Aorta (tissue), 5 donors: ENCODE results near the gene CDC42BPG. TPM values are rescaled to one million over a fixed set of nuclear protein-coding genes. Genes with fewer than 3 reads are reported as not detected.
A peak's percentile ranks its signal among the peaks of the same experiment; 100 is the strongest.

Experiments
- ATAC-seq: fragments of 200-7000 bp; cut with Tn5 transposase; one replicate; pipeline ENCODE4 v1.9.1; 2022; ENCODE audit warnings: moderate library complexity; ENCODE audit not compliant: low FRiP score
- DNase-seq, 2 donors: peaks; one replicate each; pipeline ENCODE4 v3.0.0-alpha.2; 2020
- H3K27ac ChIP-seq, 2 donors: one replicate each; pipeline ENCODE4 v1.5.1; 2013; ENCODE audit warnings: low read length in 2 of 2, mild to moderate bottlenecking in 2 of 2, moderate library complexity in 2 of 2, control low read depth in 1 of 2, inconsistent platforms in 1 of 2, low read depth in 1 of 2
- H3K27me3 ChIP-seq, 2 donors: one replicate each; pipeline ENCODE4 v1.6.1; 2013; ENCODE audit warnings: control low read depth in 1 of 2, low read length in 1 of 2, mild to moderate bottlenecking in 1 of 2, moderate library complexity in 1 of 2; ENCODE audit not compliant: insufficient read depth in 2 of 2, control insufficient read depth in 1 of 2
- H3K36me3 ChIP-seq, 2 donors: one replicate each; pipeline ENCODE4 v1.6.1; 2013; ENCODE audit warnings: control low read depth in 1 of 2, low read length in 1 of 2, mild to moderate bottlenecking in 1 of 2; ENCODE audit not compliant: insufficient read depth in 2 of 2, control insufficient read depth in 1 of 2
- H3K4me1 ChIP-seq, 2 donors: one replicate each; pipeline ENCODE4 v1.6.1; 2013; ENCODE audit warnings: low read length in 2 of 2, control low read depth in 1 of 2, mild to moderate bottlenecking in 1 of 2, moderate library complexity in 1 of 2; ENCODE audit not compliant: insufficient read depth in 2 of 2, control insufficient read depth in 1 of 2
- H3K4me3 ChIP-seq, 2 donors: one replicate each; pipeline ENCODE4 v1.5.1; 2013; ENCODE audit warnings: low read length in 2 of 2, control low read depth in 1 of 2, mild to moderate bottlenecking in 1 of 2
- H3K9me3 ChIP-seq: one replicate; pipeline ENCODE4 v1.6.1; 2013; ENCODE audit warnings: mild to moderate bottlenecking, low read length; ENCODE audit not compliant: control insufficient read depth
- WGBS, 2 donors: extraction: QIAGEN DNeasy Blood & Tissue Kit; methylation state at CpG; one replicate each; pipeline ENCODE4 v1.1.7; 2013; 5-methylcytosine and 5-hydroxymethylcytosine counted together
- intact Hi-C, 2 donors: fragments of 100-400 bp; cut with DNase I; formaldehyde crosslinking; loops; one replicate each; pipeline versions ENCODE4 v1.14.2 to v1.15.0; 2022
- polyA plus RNA-seq, 2 donors: library from polyadenylated mRNA; stranded (reverse); fragments of 200-250 nt; gene quantifications; one replicate each; pipeline ENCODE4 v1.2.3, GENCODE V29; 2013
- total RNA-seq, 2 donors: library from RNA; stranded (reverse); fragmentation: NEBNext Ultra II Directional; extraction: Animal tissue kit (Norgen Biotek cat#: 25700); gene quantifications; one replicate each; pipeline ENCODE4 v1.2.1, GENCODE V29; 2021
- donor health status: healthy with polysubstance abuse.
- donor health status: Bipolar disorder and iron deficiency.
- donor health status: DM: no; HTN: no; CAD: no.
- donor health status: DM: no; HTN: no; CAD: no.
- donor health status: DM: yes; HTN: yes; CAD: no.

CDC42BPG gene
- total and polyA plus RNA-seq, 4 donors = 0.29 to 6.0 (median 0.86) TPM

- intact Hi-C loops = no loop called here
- Histone ChIP-seq H3K27ac (no peak overlapping the region), H3K27me3 (no peaks in the 10 kb centered on the region), H3K9me3 (no peaks in the 10 kb centered on the region), H3K36me3 (no peaks in the 10 kb centered on the region), H3K4me1 (no peaks in the 10 kb centered on the region), H3K4me3 (no peak overlapping the region)
- DNase-seq (no peak), ATAC-seq (no peak)
- WGBS, 2 donors = 69% methylated on average over 9 of the region's 9 CpGs
These were observed 44.5 kb upstream of the CDC42BPG start for GRCh38 chr11:64888729-64889511.

- Histone ChIP-seq H3K36me3 (no peaks in the 10 kb centered on the region), H3K27me3 (no peaks in the 10 kb centered on the region), H3K4me1 (no peaks in the 10 kb centered on the region), H3K27ac (no peak overlapping the region), H3K4me3 (no peak overlapping the region), H3K9me3 (no peaks in the 10 kb centered on the region)
- 69 to 70% methylated on average over 8 of the region's 8 CpGs for WGBS, 2 donors
- ATAC-seq (no peak), DNase-seq (no peak)
- intact Hi-C loops = no loop called here
These were observed 43.9 kb upstream of the CDC42BPG start for GRCh38 chr11:64888406-64888728.

GRCh38 chr11:64887757-64888405 is 43.4 kb upstream of the CDC42BPG start:
- H3K36me3 ChIP-seq = no peaks in the 10 kb centered on the region
- ATAC-seq (peak; percentile 92), DNase-seq (peak; percentile 86 to 95)
- 14% methylated on average over 32 to 34 of the region's 34 CpGs for WGBS, 2 donors
- H3K27ac ChIP-seq = no peak overlapping the region
- no peak overlapping the region for H3K4me3 ChIP-seq
- no peaks in the 10 kb centered on the region for H3K27me3 ChIP-seq
- intact Hi-C loops = no loop called here
- no peaks in the 10 kb centered on the region for H3K4me1 ChIP-seq
- no peaks in the 10 kb centered on the region for H3K9me3 ChIP-seq

GRCh38 chr11:64887234-64887756 is 42.8 kb upstream of the CDC42BPG start:
- ATAC-seq (no peak), DNase-seq (no peak)
- Histone ChIP-seq H3K9me3 (no peaks in the 10 kb centered on the region), H3K27ac (no peak overlapping the region), H3K4me3 (no peak overlapping the region), H3K36me3 (no peaks in the 10 kb centered on the region), H3K27me3 (no peaks in the 10 kb centered on the region), H3K4me1 (no peaks in the 10 kb centered on the region)
- 74 to 79% methylated on average over 8 of the region's 8 CpGs for WGBS, 2 donors
- intact Hi-C loops = no loop called here

DNA sequence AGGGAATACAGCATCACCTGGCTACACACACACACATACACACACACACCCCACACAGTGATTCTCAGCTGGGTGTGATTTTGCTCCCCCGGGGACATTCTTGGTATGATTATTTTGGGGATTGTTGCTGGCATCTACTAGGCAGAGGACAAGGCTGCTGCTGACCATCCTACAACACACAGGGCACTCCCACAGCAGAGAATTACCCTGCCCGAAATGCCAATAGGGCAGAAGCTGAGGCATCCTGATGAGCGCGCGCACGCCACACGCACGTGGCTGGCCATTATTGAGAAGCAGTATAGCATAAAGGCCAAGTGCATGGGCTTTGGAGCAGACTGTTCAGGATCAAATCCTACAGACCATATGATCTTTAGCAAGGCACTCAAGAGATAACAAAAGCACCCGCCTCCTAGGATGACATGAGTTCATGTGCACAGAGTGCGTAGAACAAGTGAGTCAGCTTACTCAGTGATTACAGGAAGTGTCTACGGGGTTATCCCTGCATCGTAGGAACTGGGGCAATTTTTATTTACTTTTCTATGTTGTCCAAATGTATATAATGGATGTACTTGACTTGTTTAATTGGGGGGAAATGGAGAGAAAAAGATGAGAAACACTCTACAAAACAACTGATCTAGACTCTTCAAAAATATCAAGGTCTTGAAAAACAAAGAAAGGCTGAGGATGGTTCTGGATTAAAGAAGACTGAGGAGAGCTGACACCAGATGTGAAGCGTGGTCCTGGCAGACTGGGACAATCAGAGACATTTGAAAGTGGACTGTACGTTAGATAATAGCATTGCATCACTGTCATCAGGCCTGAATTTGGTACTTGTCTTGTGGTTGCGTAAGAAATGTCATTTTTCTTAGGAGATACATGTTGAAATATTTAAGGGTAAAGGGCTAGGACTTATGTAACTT is 41.2 kb upstream of the CDC42BPG start:
- ATAC-seq (no peak), DNase-seq (no peak)
- WGBS, 2 donors = 87 to 92% methylated on average over 15 of the region's 15 CpGs
- Histone ChIP-seq H3K36me3 (no peaks in the 10 kb centered on the region), H3K27me3 (no peaks in the 10 kb centered on the region), H3K27ac (no peak overlapping the region), H3K9me3 (no peaks in the 10 kb centered on the region), H3K4me3 (no peak overlapping the region), H3K4me1 (no peaks in the 10 kb centered on the region)
- intact Hi-C loops = no loop called here

DNA sequence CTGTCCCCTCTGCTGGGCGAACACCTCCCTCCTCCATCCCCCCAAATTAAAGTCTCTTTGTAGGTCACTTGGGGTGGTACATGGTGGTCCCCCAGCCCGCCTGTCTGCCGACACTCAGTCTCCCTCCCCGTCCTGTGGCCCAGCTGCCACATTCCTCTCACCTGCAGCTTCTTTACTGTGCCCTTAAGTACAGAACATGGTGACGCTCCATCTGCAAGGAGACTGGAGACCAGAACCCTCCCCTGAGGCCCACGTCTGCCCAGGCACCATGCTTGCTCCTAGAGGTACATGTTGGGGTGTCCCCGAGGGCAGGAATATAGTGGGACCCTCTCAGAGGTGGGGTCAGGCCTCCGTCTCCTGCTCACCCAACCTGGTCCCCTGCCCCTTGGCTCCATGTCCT is 39.6 kb upstream of the CDC42BPG start:
- no peaks in the 10 kb centered on the region for H3K9me3 ChIP-seq
- ATAC-seq (no peak), DNase-seq (no peak)
- no peak overlapping the region for H3K4me3 ChIP-seq
- 92 to 94% methylated on average over 8 of the region's 8 CpGs for WGBS, 2 donors
- no peaks in the 10 kb centered on the region for H3K4me1 ChIP-seq
- no peaks in the 10 kb centered on the region for H3K27me3 ChIP-seq
- H3K27ac ChIP-seq = no peak overlapping the region
- intact Hi-C loops = no loop called here
- H3K36me3 ChIP-seq = no peaks in the 10 kb centered on the region

DNA sequence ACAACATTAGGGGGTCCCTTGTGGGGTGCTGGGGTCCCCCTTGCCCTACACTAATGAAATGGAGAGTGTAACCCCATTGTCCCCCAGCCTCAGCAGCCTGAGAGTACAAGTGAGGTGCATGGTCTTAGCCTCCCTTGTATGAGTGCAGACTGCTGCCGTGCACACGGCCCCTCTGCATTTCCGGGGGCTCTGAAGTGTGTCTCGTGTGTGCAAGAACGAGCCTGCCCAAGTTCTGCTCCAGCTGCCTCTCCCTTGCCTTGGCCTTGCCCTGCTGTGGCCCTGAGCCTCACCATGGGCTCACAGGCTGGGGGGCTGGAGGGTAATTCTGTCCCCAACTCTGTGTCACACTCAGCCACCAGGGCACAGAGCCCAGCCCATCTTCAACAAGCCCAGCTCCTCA is 39.1 kb upstream of the CDC42BPG start:
- WGBS, 2 donors = 86 to 91% methylated on average over 5 of the region's 5 CpGs

DNA sequence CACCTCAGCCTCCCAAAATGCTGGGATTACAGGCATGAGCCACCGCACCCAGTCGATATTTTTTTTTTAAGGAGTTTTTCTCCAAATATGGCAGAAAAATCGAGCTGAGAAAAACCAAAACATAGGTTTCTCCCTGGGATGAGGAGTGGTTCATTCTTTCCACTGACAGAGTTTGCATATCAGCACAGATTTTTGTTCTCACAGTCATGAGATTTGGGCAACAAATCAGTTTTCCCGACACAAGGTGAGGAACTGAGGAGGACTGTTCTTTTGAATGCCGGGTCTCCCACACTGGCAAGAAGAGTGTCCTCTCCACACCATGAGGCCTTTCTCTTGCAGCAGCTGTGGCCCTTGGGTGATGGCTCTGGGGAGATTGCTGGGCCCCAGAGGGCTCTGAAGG is 37.8 kb upstream of the CDC42BPG start:
- Histone ChIP-seq H3K27me3 (peaks cover 0 to 2% of the 10 kb centered on the region in 2 donors), H3K36me3 (no peaks in the 10 kb centered on the region), H3K4me1 (no peaks in the 10 kb centered on the region), H3K27ac (peak overlapping the region; percentile 73 to 79), H3K9me3 (no peaks in the 10 kb centered on the region), H3K4me3 (no peak overlapping the region)
- ATAC-seq = no peak
- no peak for DNase-seq
- 9 to 18% methylated on average over 5 of the region's 5 CpGs for WGBS, 2 donors
- intact Hi-C loops = no loop called here

More for the DNA sequence above, 39.1 kb upstream of the CDC42BPG start:
- Histone ChIP-seq H3K4me1 (no peaks in the 10 kb centered on the region), H3K4me3 (no peak overlapping the region), H3K27me3 (no peaks in the 10 kb centered on the region), H3K9me3 (no peaks in the 10 kb centered on the region), H3K36me3 (no peaks in the 10 kb centered on the region), H3K27ac (peak overlapping the region in 1 of 2 donors; percentile 6)
- DNase-seq = no peak
- no peak for ATAC-seq
- intact Hi-C loops = no loop called here
